Omental fat pad (tissue), 4 donors: ENCODE data around the gene EVA1C. TPM values are rescaled to one million over a fixed set of nuclear protein-coding genes. Genes with fewer than 3 reads are reported as not detected.

Experiments used
- ATAC-seq: fragments of 150-250 bp; one replicate; pipeline ENCODE4 v1.9.1; 2016; ENCODE audit warnings: mild to moderate bottlenecking, moderate library complexity; ENCODE audit not compliant: low FRiP score
- DNase-seq: peaks from one replicate; pipeline ENCODE4 v3.0.0-alpha.2; 2019; ENCODE audit warnings: low spot score
- CTCF ChIP-seq, 3 donors: fragments of 450-650 bp; IDR thresholded peaks; one replicate each; pipeline ENCODE4 v1.5.1; 2016 to 2017; ENCODE audit warnings: antibody characterized with exemption in 3 of 3, mild to moderate bottlenecking in 3 of 3, moderate library complexity in 2 of 3
- total RNA-seq, 4 donors: library from RNA; depleted of rRNA; stranded (reverse); fragments of >200 nt; gene quantifications; one replicate each; pipeline ENCODE4 v1.1.0, GENCODE V29; 2016

EVA1C gene
- total RNA-seq, 4 donors from 2014 or later = 41.1 to 108 (median 75.9) TPM

GRCh38 chr21:32414579-32415358 is 2.3 kb downstream of the EVA1C start:
- no peak for TF ChIP-seq CTCF (IDR thresholded peaks at IDR 0.05)
- ATAC-seq (no peak), DNase-seq (no peak)

- DNase-seq = no peak
- ATAC-seq = no peak
Observed at GRCh38 chr21:32415451-32416398, 3.2 kb downstream of the EVA1C start.

GRCh38 chr21:32418146-32418545 is 5.6 kb downstream of the EVA1C start:
- ATAC-seq (no peak), DNase-seq (no peak)
- no peak for TF ChIP-seq CTCF (IDR thresholded peaks at IDR 0.05)

More at GRCh38 chr21:32415451-32416398, 3.2 kb downstream of the EVA1C start:
- TF ChIP-seq CTCF (IDR thresholded peaks at IDR 0.05) = no peak

GRCh38 chr21:32422064-32422463 is 9.6 kb downstream of the EVA1C start:
- TF ChIP-seq CTCF (IDR thresholded peaks at IDR 0.05) = no peak
- DNase-seq (no peak), ATAC-seq (no peak)

- TF ChIP-seq CTCF (IDR thresholded peaks at IDR 0.05) = no peak
- no peak for ATAC-seq
- no peak for DNase-seq
Observed at GRCh38 chr21:32423320-32424190, 11.0 kb downstream of the EVA1C start.

- TF ChIP-seq CTCF (IDR thresholded peaks at IDR 0.05) = no peak
- DNase-seq (no peak), ATAC-seq (no peak)
Observed at GRCh38 chr21:32424191-32424535, 11.7 kb downstream of the EVA1C start.
